Keratinocyte (primary cell): ENCODE data around the gene MRTFB.

Experiments
- CTCF ChIP-seq, 3 experiments: IDR thresholded peaks in 1 of 3; conservative IDR thresholded peaks in 1 of 3; optimal IDR thresholded peaks in 1 of 3; 2 replicates in 2 of 3; 3 replicates in 1 of 3; pipeline versions ENCODE3 to v1.5.1; 2011; ENCODE audit warnings: low read length in 3 of 3, mild to moderate bottlenecking in 3 of 3, moderate library complexity in 2 of 3, control low read depth in 1 of 3, inconsistent platforms in 1 of 3; ENCODE audit not compliant: insufficient read depth in 2 of 3; ENCODE audit errors: extremely low read depth in 1 of 3
- EZH2 ChIP-seq: IDR thresholded peaks from one replicate; pipeline ENCODE4 v1.6.1; 2012; ENCODE audit warnings: inconsistent platforms, mild to moderate bottlenecking, low read length, moderate library complexity

GRCh38 chr16:14050291-14051027, 20.7 kb upstream of the MRTFB start:
- TF ChIP-seq CTCF (optimal IDR thresholded peaks at IDR 0.05 in 1 of 3, IDR thresholded peaks at IDR 0.05 in 1 of 3, conservative IDR thresholded peaks at IDR 0.05 in 1 of 3; ENCODE audit: extremely low read depth in 1 of 3, insufficient read depth in 2 of 3, low read length in 3 of 3) (no peak), EZH2 (no peak)
